SKM-1 treated with dmso at 0.1 percent for 144 hours (cell line): ENCODE data around the gene FAM186B.
"Not testable (repeated sequence)": the region's sequence is repeated elsewhere in the genome, so short reads cannot be mapped to it uniquely, and the experiment has no call there.

Source experiments
- DNase-seq: peaks from one replicate; lab custom pipeline; 2025; ENCODE audit not compliant: unreplicated experiment; lab: John Stamatoyannopoulos, UW

The FAM186B gene, protein sequence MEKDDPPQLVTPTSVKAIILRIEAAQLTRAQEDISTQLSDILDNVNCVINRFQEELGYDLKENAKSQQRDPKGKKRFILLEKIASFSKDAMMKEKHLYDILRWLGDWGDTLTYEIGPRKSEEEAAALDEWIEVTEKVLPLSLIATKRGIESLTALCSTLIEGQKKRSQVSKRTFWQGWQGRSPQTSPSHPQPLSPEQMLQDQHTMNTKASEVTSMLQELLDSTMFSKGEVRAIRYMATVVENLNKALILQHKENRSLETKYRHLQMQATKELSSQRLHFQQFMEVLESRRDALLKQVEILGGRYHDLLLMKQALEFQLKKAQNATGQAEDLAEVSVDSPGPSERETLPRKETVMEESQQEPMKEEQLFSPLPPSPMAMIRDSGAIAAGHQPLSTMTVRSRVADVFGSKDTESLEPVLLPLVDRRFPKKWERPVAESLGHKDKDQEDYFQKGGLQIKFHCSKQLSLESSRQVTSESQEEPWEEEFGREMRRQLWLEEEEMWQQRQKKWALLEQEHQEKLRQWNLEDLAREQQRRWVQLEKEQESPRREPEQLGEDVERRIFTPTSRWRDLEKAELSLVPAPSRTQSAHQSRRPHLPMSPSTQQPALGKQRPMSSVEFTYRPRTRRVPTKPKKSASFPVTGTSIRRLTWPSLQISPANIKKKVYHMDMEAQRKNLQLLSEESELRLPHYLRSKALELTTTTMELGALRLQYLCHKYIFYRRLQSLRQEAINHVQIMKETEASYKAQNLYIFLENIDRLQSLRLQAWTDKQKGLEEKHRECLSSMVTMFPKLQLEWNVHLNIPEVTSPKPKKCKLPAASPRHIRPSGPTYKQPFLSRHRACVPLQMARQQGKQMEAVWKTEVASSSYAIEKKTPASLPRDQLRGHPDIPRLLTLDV

DNA sequence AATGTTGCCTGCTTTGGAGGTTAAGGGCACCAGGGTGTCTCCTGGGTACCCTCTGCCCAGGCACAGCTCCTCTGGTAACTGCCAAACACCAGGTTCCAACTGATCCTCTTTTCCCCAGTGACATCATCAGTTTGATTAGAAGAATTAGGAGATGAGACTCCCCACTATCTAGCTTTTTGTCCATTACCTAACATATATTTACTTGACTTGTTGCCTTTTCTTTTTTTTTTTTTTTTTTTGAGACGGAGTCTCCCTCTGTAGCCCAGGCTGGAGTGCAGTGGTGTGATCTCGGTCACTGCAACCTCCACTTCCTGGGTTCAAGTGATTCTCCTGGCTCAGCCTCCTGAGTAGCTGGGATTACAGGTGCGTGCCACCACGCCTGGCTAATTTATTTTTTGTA is at the start of gene FAM186B:
FAM186B (minus strand) TSS at position 101 of the 400 bp plus-strand sequence. CDS start 162 bp downstream, outside the sequence.
- not testable (repeated sequence) for DNase-seq

DNA sequence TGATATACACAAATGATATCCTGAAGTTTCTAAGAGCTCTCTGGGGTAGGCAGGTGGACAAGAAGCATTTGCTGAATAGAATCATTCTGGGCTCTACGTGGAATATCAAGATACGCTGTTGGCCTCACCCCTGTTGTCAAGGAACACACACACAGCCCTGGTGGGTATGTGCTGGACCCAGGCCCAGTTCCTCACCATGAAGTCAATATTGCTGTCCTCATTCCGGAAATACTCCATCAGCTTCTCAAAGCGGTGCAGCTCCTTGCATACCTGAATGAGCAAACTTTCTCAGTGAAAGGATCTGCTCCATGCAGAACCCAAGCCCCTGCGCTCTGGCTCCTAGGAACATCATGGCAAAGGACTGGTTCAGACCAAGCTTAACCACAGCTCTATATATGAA is 49.3 kb upstream of the FAM186B start:
- DNase-seq = no peak

DNA sequence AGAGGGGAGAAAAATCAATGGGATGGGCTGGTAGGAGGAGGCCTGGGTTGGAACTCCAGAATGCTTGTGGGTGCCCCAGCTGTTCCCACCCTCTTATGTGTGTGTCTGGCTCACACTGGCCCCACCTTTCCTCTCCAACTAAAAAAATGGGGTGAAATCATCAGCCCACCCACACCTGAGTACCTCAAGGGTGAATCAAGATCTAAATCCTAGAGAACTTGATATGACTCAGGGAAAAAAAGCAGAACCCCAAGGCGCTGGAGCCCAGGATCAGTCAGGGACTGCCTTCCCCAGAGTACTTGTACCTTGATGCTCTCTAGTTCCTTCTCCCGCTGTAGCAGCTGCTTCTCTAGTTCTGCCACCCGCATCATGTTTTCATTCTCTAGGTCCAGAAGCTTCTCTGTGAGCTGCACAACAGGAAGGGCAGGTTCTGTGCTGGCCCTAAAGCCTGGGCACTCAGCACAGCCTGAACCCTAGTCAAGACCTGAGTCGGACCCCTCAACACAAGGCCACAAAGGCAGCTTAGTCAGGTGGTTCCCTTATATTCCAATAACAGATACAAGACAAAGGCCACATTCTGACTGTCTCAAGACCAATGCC is 47.6 kb upstream of the FAM186B start:
- DNase-seq = no peak

DNA sequence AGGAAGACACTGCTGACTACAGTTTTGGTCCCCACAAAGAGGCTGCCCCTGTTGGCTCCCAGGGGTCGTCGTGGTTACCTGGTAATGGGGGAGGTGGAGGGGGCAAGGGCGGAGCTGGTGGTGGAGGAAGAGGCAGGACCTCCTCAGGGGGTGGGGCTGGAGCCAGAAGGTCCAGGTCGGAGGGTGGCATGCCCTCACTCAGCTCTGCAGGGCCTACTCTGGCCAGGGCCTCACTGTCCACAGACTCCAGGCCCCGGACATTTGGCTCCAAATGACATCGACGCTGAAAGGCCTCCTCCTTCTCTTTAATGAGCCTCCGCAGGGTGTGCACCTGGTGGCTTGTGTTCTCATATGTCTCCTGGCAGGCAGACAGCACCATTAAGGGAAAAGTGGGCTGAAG is 46.4 kb upstream of the FAM186B start:
- no peak for DNase-seq

DNA sequence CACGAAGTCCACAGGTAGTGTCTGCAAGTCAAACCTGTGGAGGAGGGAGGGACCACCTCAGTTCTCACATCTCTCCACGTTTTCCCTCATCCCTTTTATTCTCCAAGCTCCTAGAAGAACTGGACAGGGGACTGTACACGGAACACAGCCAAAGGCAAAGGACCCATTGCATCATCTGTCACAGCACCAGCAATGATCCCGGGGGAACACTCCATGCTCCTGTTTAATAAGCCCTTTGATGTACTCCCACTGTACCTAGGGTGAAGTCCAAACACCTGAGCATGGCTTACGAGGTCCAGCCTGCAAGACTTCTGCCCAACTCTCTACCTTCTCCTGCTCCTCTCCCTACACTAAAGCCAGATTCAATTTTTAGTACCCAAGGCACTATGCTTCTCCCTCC is 44.5 kb upstream of the FAM186B start:
- no peak for DNase-seq

DNA sequence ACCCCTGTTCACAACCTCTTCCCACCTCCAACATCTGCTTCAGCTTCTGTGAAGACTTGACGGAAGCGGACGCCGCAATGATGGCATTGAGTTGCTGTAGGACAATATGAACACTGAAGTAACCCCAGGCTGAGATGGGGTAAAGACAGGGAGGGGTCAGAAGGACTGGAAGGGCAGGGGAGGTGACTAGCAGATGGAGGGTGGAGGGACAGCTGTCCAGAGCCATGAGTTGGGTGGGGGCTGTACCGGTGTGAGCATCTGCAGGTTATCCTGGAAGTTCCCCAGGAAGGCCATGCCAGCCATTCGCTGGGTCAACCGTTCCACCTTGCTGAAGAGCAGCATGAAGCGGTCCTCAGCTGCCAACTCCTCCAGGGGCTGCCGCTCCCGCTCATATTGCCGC is 44.0 kb upstream of the FAM186B start:
- no peak for DNase-seq

DNA sequence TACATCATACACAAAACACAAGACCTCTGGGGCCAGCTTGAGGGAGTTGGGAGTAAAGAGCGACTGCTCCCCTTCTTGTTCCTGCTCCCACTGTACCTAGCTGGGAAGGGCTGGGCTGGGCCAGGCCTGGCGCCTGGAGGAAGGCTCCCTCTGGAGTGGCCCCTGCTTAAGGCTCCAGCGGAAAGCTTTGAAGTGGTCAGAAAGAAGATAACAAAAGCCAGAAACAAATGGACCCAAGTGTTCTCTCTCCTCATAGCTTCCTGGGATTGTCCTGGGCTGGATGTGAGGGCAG is 43.2 kb upstream of the FAM186B start:
- no peak for DNase-seq

DNA sequence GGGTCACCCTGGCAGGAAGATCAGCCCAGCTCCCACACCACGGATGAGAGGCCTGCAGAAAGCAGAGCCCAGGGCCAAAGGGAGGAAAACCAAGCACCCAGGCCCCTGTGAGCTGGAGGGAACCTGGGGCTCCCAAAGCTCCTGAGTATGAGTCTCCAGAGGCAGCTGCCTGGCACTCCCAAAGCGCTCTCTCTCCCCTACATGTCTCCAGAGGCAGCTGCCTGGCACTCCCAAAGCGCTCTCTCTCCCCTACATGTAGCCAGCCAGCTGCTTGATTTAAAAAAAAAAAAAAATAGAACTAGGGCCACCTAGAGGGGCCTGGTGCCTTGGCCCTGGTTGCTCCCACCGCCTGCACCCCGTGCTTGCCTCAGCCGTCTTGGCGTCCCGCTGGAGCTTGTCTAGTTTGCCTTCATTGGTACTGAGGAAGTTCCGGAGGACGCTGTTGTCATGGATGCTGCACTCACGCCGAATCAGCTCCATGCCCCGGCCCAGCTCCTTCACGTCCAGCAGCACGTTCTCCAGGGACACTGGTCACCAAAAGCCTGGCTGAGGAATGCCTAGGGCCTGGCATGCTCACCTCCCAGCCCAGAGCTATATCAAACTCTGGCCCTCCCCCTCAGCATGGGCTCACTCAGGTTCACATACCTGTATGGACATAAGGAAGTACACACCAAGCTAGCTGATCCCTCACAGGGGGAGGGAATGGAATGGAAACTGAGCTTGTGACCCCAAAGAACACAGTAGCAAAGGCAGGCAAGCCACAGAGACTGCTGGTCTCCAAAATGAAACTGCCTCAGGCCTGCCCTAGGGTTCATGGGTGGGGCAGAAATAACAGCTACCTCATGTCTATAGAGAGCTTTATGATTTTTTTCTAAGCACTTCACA is 42.6 kb upstream of the FAM186B start:
- no peak for DNase-seq

DNA sequence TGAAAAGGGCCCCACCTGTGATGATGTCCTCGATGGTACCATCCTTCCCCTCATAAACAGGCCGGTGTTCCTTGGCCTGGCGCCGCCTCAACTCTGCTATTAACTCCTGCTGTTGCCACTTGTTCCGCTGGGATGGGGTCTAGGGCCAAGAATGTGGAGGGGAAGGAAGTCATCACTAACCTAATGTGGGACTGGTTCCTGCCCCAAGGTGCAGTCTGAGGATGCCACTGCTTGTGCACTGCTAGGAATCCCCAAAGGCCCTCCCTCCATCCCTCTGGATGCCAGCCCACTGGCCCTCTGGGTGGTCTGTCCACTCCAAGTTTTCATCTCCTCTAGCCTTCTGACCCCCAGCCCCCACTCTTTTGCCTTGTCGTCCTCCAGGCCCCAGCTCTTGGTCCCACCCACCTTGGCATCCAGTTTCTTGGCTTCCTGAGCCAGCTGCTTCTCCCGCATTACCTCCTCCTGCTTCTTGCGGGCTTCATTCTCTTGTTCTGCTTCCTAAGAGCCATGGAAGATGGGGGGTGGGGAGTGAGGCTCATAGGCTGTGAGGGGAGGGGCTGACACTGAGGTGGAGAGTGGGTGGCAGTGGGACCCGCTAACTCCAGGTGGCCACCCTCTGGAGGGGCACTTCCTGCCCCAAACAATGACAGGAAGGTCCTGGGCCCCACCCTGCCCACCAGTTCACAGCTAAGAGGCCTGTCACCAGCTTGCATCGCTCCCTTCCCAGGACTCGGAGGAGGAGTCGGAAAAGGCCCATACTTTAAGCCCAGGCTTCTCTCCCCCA is 41.6 kb upstream of the FAM186B start:
- DNase-seq = no peak

DNA sequence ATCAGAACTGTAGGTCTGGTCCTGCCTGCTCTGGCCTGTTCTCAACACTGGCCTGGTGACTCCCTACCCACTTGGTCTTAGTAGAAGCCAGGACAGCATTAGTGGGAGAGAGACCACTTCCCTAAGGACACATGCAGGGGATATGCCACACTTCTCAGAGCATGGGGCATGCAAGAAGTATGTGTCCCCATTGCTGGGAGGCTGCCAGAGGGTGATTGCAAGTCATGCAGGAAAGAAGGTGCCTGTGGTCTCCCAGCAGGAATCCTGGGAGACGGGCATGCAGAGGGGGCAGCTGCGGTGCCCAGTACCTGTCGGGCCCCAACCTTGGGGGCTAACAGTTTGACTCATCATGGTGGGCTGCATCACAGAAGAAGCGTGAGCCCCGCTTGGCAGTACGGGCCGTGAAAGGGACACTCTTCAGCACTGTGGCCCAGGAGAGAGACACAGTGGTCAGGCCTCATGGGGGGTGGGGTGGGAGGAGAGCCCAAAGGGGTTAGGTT is 40.9 kb upstream of the FAM186B start:
- DNase-seq = no peak

DNA sequence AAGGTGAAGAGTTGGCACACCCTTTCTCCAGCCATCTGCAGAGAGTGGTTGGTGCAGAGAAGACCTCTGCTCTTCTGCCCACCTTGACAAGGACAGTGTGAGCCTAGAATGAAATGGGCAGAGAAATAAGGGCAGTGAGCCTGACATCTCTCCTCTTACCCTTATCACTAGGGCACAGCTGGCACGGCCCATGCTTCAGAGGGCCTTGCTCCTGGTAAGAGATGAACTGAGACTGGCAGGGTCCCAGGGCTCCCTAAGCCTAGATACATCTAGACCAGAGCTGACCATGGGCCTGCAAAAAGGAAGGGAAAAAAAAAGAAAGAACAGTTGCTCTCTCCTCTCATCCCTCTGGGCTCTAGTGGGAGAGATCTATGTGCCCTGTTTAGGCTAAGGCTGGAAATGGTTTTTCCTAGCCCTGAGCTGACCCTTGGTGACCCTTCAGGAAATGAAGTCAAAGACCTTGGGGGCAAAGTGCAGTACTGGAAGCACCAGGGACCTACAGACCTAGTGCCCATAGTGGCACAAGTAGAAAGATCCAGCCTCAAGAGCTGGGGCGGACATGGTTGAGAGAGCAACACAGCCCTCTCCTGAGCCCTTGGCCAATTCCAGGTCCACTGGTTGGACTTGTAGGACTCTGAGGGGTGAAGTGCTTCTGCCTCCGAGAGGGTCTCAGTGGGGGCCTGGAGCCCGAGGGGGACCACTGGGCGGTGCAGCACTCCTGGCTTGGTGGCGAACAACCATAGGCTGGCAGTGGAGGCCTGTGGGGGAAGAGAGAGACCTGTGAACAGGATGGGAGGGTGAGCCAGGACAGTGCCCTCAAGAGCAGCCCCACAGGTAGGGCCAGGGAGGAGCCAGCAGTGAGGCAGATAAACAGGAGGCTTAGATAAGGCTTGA is 40.0 kb upstream of the FAM186B start:
- no peak for DNase-seq

DNA sequence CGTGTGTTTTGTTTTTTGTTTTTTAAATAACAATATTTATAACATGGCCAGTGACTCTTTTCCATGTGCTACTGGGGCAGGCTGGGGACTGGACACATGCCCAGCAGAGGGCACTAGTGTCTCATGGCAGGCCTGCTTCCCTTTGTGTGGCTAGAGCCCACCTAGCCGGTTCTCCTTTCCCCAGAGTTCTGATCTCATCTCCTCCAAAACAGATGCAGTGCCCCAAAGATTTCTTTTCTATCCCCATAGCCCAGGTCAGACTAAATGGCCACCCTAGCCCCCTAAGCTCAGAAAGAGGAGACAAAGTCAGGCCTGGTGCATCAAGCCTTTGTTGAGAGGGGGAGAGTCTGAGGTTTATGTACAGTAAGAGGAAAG is 39.2 kb upstream of the FAM186B start:
- peak; percentile 19 for DNase-seq

DNA sequence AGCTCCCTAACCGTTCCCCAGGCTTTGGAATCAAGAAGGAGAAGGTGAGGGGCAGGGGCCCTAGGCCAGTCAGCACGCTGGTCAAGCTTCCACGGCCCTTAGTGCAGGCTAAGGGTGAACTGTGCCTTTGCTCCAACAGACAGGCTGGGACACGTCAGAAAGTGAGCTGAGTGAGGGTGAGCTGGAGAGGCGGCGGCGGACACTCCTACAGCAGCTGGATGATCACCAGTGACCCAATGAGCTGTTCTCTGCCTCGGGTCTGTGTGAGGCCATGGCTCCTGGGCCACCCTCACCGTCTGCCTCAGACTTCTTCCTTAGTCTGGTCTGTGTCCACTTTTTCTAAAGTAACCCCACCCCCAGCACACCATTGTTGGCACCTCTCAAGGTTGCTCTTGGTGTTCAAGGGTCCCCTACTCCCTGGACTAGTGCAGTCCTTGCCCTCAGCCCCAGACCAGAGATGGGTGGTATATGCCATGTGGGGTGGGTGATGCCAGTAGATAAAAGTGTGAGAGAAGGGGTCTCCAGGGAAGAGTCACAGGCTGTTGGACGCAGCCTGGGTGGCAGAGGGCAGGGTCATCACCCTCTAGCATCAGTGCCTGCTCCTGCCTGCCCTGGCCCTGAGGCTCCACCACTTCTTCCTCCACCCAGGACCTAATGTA is 38.7 kb upstream of the FAM186B start:
- no peak for DNase-seq

DNA sequence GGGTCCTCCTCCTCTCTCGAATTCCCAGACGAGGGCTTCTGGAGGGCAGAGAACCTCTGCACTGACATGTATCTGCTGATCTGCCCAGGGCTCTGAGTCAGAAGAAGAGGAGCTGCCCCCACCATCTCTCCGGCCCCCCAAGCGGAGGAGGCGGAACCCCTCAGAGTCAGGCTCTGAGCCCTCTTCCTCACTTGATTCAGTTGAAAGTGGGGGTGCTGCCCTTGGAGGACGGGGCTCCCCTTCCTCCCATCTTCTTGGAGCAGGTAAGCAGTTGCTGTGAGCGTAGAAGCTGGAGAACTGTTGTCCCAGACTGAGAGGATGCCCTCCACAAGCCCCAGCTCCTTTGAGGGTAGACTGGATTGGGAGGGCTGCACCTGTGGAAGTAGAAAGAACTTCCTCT is 37.7 kb upstream of the FAM186B start:
- no peak for DNase-seq

DNA sequence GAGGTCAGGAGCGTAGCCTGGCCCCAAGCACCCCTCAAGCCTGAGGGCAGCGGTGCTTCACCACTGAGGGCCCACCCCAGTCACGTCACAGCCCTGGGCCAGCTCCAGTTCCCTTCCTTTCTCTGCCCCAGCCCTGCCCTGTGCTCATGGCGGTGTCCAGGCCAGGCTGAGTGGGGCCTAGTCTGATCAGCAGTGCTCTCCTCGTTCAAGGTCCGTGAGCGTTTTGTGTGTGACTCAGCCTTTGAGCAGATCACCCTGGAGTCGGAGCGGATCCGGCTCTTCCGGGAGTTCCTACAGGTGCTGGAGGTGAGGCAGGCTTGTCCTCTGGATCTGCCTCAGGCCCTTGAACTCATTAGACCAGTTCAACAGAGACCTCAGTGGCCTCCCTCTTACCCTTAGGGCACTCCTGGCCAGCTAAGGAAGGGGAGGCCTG is 36.9 kb upstream of the FAM186B start:
- DNase-seq = no peak

DNA sequence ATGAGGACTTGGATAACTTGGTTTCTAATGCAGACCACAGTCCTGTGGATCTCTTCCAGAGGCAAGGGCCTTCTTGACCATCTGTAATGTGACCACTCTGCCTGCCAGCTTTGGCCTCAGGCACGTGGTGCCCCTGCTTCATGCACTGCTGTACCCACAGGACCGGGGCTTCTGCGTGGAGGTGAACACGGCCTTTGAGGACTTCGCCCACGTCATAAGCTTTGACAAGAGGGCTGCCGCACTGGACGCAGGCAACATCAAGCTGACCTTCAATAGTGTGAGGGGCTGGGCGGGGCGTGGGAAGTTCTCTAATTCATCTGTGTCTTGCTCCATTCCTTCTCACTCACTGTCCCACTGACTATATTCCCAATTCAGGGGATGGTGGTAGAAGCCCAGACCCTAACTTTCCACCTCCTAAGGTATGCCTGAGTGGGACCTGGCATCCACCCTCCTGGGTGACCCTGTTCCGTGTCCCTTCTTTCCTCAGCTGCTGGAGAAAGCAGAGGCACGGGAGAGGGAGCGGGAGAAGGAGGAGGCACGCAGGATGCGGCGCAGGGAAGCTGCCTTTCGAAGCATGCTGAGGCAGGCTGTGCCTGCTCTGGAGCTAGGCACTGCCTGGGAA is 36.4 kb upstream of the FAM186B start:
- no peak for DNase-seq

DNA sequence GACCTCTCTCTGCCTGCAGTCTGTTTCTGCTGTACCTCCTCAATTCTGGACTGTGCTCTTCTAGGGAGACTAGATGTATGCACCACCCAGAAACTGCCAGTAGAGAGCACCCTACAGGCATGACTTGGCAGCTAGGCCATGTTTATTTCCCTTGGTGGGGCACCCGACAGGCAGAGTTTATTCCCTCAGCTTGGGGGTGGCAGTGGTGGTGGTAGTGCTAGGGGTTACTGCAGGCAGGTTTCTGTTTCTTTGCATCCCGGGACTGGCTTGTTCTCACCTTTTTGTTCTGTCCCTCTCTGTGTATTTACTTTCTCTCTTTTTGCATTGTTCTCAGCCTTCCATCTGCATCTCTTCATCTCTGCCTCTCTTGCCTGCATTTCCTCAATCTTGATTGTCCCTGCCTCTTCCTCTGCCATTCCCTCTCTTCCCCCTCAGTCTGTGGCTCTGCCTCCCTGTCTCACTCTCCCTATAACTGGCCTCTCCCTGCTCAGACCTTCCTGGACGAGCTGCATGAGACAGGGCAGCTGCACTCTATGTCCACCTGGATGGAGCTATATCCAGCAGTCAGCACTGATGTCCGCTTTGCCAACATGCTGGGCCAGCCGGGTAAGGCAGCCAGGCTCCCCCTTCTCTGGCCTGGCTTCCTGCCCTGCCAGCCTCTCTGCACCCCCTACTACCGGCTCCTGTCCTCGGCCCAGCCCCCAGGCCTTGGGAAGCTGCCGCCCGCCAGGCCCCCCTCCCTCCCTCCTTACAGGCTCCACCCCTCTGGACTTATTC is 31.7 kb upstream of the FAM186B start:
- peak; percentile 18 for DNase-seq
